ENCODE data around the gene ZBTB42. TPM values are rescaled to one million over a fixed set of nuclear protein-coding genes. Genes with fewer than 3 reads are reported as not detected.
"Not testable (repeated sequence)": the region's sequence is repeated elsewhere in the genome, so short reads cannot be mapped to it uniquely, and the experiment has no call there.

ZBTB42 gene
- total RNA-seq, 1 donor from 2014 or later, result 8.1 TPM

- DNase-seq (ENCODE audit: low read depth), result not testable (repeated sequence)
These were observed 35.5 kb downstream of the ZBTB42 start for GRCh38 chr14:104836171-104836935.

- no peak for DNase-seq (ENCODE audit: low read depth)
These were observed 40.8 kb downstream of the ZBTB42 start for GRCh38 chr14:104841730-104842129.

DNA sequence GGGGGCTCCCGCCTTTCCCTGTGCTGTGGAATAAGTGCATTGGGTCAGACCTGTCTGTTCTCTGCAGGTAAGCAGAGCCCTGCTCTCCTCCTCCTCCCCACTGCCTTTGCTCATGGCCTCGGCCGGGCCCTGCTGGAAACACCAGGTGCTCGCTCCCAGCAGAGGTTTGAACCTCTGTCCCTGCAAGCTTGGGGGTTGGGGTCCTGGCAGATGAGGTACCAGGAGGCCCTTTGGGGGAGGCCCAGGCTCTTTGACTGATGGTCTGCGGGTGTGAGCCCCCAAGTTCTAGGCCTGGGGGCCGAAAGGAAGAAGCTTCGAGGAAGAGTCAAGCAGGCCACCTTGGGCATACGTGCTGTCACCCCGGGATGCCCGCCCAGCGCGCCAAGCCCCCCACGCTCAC is 42.1 kb downstream of the ZBTB42 start:
- no peak for DNase-seq (ENCODE audit: low read depth)

- no peak for DNase-seq (ENCODE audit: low read depth)
These were observed 42.8 kb downstream of the ZBTB42 start for GRCh38 chr14:104843442-104844305.

- DNase-seq (ENCODE audit: low read depth), result no peak
These were observed 43.6 kb downstream of the ZBTB42 start for GRCh38 chr14:104844306-104845032.

- DNase-seq (ENCODE audit: low read depth), result no peak
These were observed 44.2 kb downstream of the ZBTB42 start for GRCh38 chr14:104845033-104845666.

- no peak for DNase-seq (ENCODE audit: low read depth)
These were observed 45.0 kb downstream of the ZBTB42 start for GRCh38 chr14:104845834-104846441.

DNA sequence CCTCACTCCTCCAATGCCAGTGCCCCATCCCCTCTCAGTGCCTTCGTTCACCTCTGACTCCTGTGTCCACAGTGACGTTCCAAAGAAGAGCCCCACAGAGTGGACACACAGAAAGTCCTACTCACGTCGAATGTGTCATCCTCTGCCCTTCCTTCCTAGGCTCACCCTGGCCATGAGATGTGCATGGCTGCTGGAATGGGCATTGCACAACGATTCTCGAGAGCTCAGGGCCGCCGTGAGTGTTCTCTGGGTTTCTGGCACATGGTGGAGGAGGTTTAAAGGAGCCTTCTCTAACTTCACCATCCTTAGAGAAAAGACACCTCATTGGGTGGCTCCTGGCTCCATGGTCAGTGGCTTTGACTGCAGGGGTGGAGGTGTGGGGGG is 51.4 kb downstream of the ZBTB42 start:
- DNase-seq (ENCODE audit: low read depth), result no peak

Other genes with a start within 250 kb of the ZBTB42 start
- not detected in 2 replicates for gene C14orf180, start 221.3 kb upstream of the ZBTB42 start, total RNA-seq
- not detected in 2 replicates for gene TMEM179, start 196.3 kb upstream of the ZBTB42 start, total RNA-seq
- 51.2 and 80.9 TPM in 2 replicates for gene INF2, start 111.5 kb upstream of the ZBTB42 start, total RNA-seq
- gene ADSS1, start 76.9 kb upstream of the ZBTB42 start, total RNA-seq, result 0.87 and 2.8 TPM in 2 replicates
- 38.8 and 248 TPM in 2 replicates for gene SIVA1, start 48.0 kb upstream of the ZBTB42 start, total RNA-seq
- gene AKT1, start 5.4 kb upstream of the ZBTB42 start, total RNA-seq, result 191 and 261 TPM in 2 replicates
- 31.3 and 40.1 TPM in 2 replicates for gene CEP170B, start 64.2 kb downstream of the ZBTB42 start, total RNA-seq
- gene PLD4, start 123.8 kb downstream of the ZBTB42 start, total RNA-seq, result 0.05 TPM in 1 of 2 replicates, not detected in the other
- 33.2 and 60.5 TPM in 2 replicates for gene AHNAK2, start 177.3 kb downstream of the ZBTB42 start, total RNA-seq
- gene CLBA1, start 184.7 kb downstream of the ZBTB42 start, total RNA-seq, result 8.7 and 17.8 TPM in 2 replicates
- 8.8 and 43.6 TPM in 2 replicates for gene CDCA4, start 220.0 kb downstream of the ZBTB42 start, total RNA-seq